NB4 (cell line): ENCODE measurements around the gene CADM2.
A peak's percentile ranks its signal among the peaks of the same experiment; 100 is the strongest.

Experiments used
- DNase-seq: peaks from one replicate; pipeline ENCODE4 v3.0.0; 2010; ENCODE audit warnings: low read depth
- H3K4me3 ChIP-seq: one replicate; pipeline ENCODE4 v1.5.1; 2011; ENCODE audit warnings: mild to moderate bottlenecking, low read depth, low read length, moderate library complexity
- CTCF ChIP-seq: IDR thresholded peaks from one replicate; pipeline ENCODE4 v1.5.1; 2012; ENCODE audit warnings: low read depth, low read length
- MAX ChIP-seq: IDR thresholded peaks from 2 replicates; pipeline ENCODE4 v1.6.1; 2011; ENCODE audit warnings: low read depth, low read length
- MYC ChIP-seq: IDR thresholded peaks from 2 replicates; pipeline ENCODE4 v1.6.1; 2011; ENCODE audit warnings: low read depth, low read length
- POLR2A ChIP-seq: IDR thresholded peaks from 2 replicates; pipeline ENCODE4 v1.6.1; 2011; ENCODE audit warnings: mild to moderate bottlenecking; ENCODE audit not compliant: insufficient read length; ENCODE audit errors: extremely low read depth

CADM2 gene

GRCh38 chr3:86047161-86047560, 1088.4 kb downstream of the CADM2 start:
- no peak for DNase-seq
- TF ChIP-seq MYC (no peak), MAX (no peak), POLR2A (no peak), CTCF (no peak)
- no peak overlapping the region for H3K4me3 ChIP-seq

GRCh38 chr3:86051058-86051457, 1092.3 kb downstream of the CADM2 start:
- H3K4me3 ChIP-seq = no peak overlapping the region
- DNase-seq = no peak
- TF ChIP-seq MYC = no peak
- no peak for TF ChIP-seq MAX
- no peak for TF ChIP-seq CTCF

- no peak for TF ChIP-seq MAX
- no peak for TF ChIP-seq MYC
- no peak for TF ChIP-seq POLR2A
- no peak for TF ChIP-seq CTCF
- no peak for DNase-seq
- H3K4me3 ChIP-seq = no peak overlapping the region
These were observed 1097.2 kb downstream of the CADM2 start for GRCh38 chr3:86056032-86056431.

- TF ChIP-seq MAX = no peak
- TF ChIP-seq MYC = no peak
- TF ChIP-seq CTCF = no peak
- TF ChIP-seq POLR2A = no peak
- peak; percentile 11 for DNase-seq
- no peak overlapping the region for H3K4me3 ChIP-seq
These were observed 1098.2 kb downstream of the CADM2 start for GRCh38 chr3:86056962-86057361.

GRCh38 chr3:86073799-86074198, 1115.0 kb downstream of the CADM2 start:
- no peak for DNase-seq
- no peak for TF ChIP-seq MAX
- TF ChIP-seq MYC = no peak
- TF ChIP-seq POLR2A = no peak
- no peak for TF ChIP-seq CTCF
- no peak overlapping the region for H3K4me3 ChIP-seq
